Neuronal stem cell (in vitro differentiated cells): ENCODE data around the gene FLYWCH1.
"Not testable (repeated sequence)": the region's sequence is repeated elsewhere in the genome, so short reads cannot be mapped to it uniquely, and the experiment has no call there.

ENCODE experiments used
- DNase-seq: peaks from one replicate; pipeline ENCODE4 v3.0.0-alpha.2; 2013; ENCODE audit warnings: low spot score
- H2AFZ ChIP-seq: one replicate; pipeline ENCODE4 v1.6.1; 2013; ENCODE audit warnings: mild to moderate bottlenecking, low read length, inconsistent platforms
- H2AK5ac ChIP-seq: 2 replicates; pipeline ENCODE4 v1.6.1; 2013; ENCODE audit warnings: low read depth, mild to moderate bottlenecking, inconsistent platforms, low read length, moderate library complexity, mixed read lengths
- H2BK120ac ChIP-seq: 2 replicates; pipeline ENCODE4 v1.6.1; 2013; ENCODE audit warnings: low read depth, mild to moderate bottlenecking, inconsistent platforms, low read length, moderate library complexity, mixed read lengths
- H2BK12ac ChIP-seq: one replicate; pipeline ENCODE4 v1.6.1; 2013; ENCODE audit warnings: low read length, inconsistent platforms
- H2BK15ac ChIP-seq: 2 replicates; pipeline ENCODE4 v1.6.1; 2013; ENCODE audit warnings: mild to moderate bottlenecking, low read length, inconsistent platforms, mixed read lengths
- H2BK5ac ChIP-seq: one replicate; pipeline ENCODE4 v1.6.1; 2013; ENCODE audit warnings: inconsistent platforms, mild to moderate bottlenecking, low read length, moderate library complexity
- H3K14ac ChIP-seq: one replicate; pipeline ENCODE4 v1.6.1; 2013; ENCODE audit warnings: low read length, inconsistent platforms
- H3K18ac ChIP-seq: 2 replicates; pipeline ENCODE4 v1.6.1; 2013; ENCODE audit warnings: low read length, inconsistent platforms
- H3K23ac ChIP-seq: 2 replicates; pipeline ENCODE4 v1.6.1; 2013; ENCODE audit warnings: low read depth, mild to moderate bottlenecking, mixed read lengths, low read length, inconsistent platforms; ENCODE audit not compliant: poor library complexity
- H3K27ac ChIP-seq: replicated peaks from 3 replicates; pipeline ENCODE4 v1.5.1; 2013; ENCODE audit warnings: low read length, inconsistent platforms
- H3K27me3 ChIP-seq, 3 experiments: 2 replicates each; pipeline ENCODE4 v1.6.1; 2013; ENCODE audit warnings: low read length in 3 of 3, mild to moderate bottlenecking in 2 of 3, inconsistent platforms in 1 of 3, low read depth in 1 of 3, mixed read lengths in 1 of 3, moderate library complexity in 1 of 3; ENCODE audit not compliant: control insufficient read depth in 3 of 3, insufficient read depth in 3 of 3
- H3K36me3 ChIP-seq, 2 donors: replicated peaks in 1 of 2; 2 replicates each; pipeline ENCODE4 v1.6.1; 2013; ENCODE audit warnings: low read length in 2 of 2; ENCODE audit not compliant: control insufficient read depth in 2 of 2, insufficient read depth in 2 of 2
- H3K4ac ChIP-seq: 2 replicates; pipeline ENCODE4 v1.6.1; 2013; ENCODE audit warnings: inconsistent platforms, mild to moderate bottlenecking, low read length, moderate library complexity
- H3K4me1 ChIP-seq, 2 donors: 1 replicate in 1 of 2; 2 replicates in 1 of 2; pipeline ENCODE4 v1.6.1; 2013; ENCODE audit warnings: low read length in 2 of 2, low read depth in 1 of 2; ENCODE audit not compliant: control insufficient read depth in 2 of 2, insufficient read depth in 1 of 2
- H3K4me2 ChIP-seq: one replicate; pipeline ENCODE4 v1.6.1; 2013; ENCODE audit warnings: mild to moderate bottlenecking, low read length, inconsistent platforms; ENCODE audit not compliant: insufficient read depth, poor library complexity, severe bottlenecking
- H3K4me3 ChIP-seq, 2 donors: 2 replicates each; pipeline ENCODE4 v1.5.1; 2013; ENCODE audit warnings: low read length in 2 of 2, mild to moderate bottlenecking in 2 of 2, inconsistent platforms in 1 of 2, moderate library complexity in 1 of 2
- H3K79me1 ChIP-seq: one replicate; pipeline ENCODE4 v1.6.1; 2013; ENCODE audit warnings: low read depth, mild to moderate bottlenecking, inconsistent platforms, low read length, moderate library complexity
- H3K9ac ChIP-seq: one replicate; pipeline ENCODE4 v1.6.1; 2013; ENCODE audit warnings: mild to moderate bottlenecking, low read depth, low read length, inconsistent platforms; ENCODE audit not compliant: poor library complexity
- H3K9me3 ChIP-seq, 2 donors: replicated peaks in 1 of 2; 2 replicates each; pipeline versions ENCODE3 to v1.6.1; 2013; ENCODE audit warnings: low read length in 2 of 2, mild to moderate bottlenecking in 2 of 2, inconsistent platforms in 1 of 2, low read depth in 1 of 2, mixed read lengths in 1 of 2, moderate library complexity in 1 of 2; ENCODE audit not compliant: control insufficient read depth in 2 of 2, insufficient read depth in 1 of 2
- H4K8ac ChIP-seq: one replicate; pipeline ENCODE4 v1.6.1; 2013; ENCODE audit warnings: low read depth, mild to moderate bottlenecking, inconsistent platforms, low read length, moderate library complexity
- H4K91ac ChIP-seq: one replicate; pipeline ENCODE4 v1.6.1; 2013; ENCODE audit warnings: low read length, low read depth, mild to moderate bottlenecking, inconsistent platforms; ENCODE audit not compliant: poor library complexity
- WGBS, 2 donors: extraction: QIAGEN DNeasy Blood & Tissue Kit; methylation state at CpG; one replicate each; pipeline ENCODE4 v1.1.7; 2013; ENCODE audit warnings: missing lambda C conversion rate in 2 of 2, mixed read lengths in 1 of 2; ENCODE audit not compliant: insufficient read length in 2 of 2, insufficient replicate concordance in 1 of 2; ENCODE audit errors: extremely low coverage in 2 of 2; 5-methylcytosine and 5-hydroxymethylcytosine counted together

FLYWCH1 gene

DNA sequence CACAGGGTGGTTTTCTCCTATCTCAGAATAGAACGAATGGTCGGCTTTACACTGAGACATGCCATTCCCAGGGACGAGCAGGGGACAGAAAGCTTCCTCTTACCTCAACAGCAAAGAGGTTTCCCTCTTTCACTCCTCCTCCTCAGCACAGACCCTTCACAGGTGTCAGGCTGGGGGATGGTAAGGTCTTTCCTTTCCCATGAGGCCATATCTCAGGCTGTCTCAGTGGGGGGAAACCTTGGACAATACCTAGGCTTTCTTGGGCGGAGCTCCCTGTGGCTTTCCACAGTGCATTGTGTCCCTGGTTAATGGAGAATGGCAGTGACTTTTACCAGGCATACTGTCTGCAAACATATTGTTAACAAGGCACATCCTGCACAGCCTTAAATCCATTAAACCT is 16.4 kb downstream of the FLYWCH1 start:
- H2BK5ac ChIP-seq, H3K23ac ChIP-seq, H3K4me2 ChIP-seq, H3K27me3 ChIP-seq, H2BK120ac ChIP-seq, DNase-seq, H3K4me3 ChIP-seq, H3K4ac ChIP-seq, H3K9me3 ChIP-seq, H3K9ac ChIP-seq, H4K8ac ChIP-seq, H4K91ac ChIP-seq, H2AFZ ChIP-seq, H3K79me1 ChIP-seq, H3K18ac ChIP-seq, H2BK15ac ChIP-seq, H2BK12ac ChIP-seq, H3K27ac ChIP-seq, H2AK5ac ChIP-seq, H3K14ac ChIP-seq: not testable (repeated sequence)
- no CpG with 5 or more reads among the region's 4 CpGs for WGBS, 2 donors
- H3K4me1 ChIP-seq: peaks cover 0 to 17% of the 10 kb centered on the region in 2 donors
- peaks cover 0 to 16% of the 10 kb centered on the region in 2 donors for H3K36me3 ChIP-seq

GRCh38 chr16:2928796-2929195 is 17.1 kb downstream of the FLYWCH1 start:
- H3K18ac ChIP-seq: peak overlapping the region; percentile 72
- no peak for DNase-seq
- no peak overlapping the region for H3K4me2 ChIP-seq
- peak overlapping the region; percentile 61 for H2AK5ac ChIP-seq
- no peak overlapping the region for H2BK5ac ChIP-seq
- H3K36me3 ChIP-seq: peaks cover 0 to 19% of the 10 kb centered on the region in 2 donors
- peaks cover 0 to 17% of the 10 kb centered on the region in 2 donors for H3K4me1 ChIP-seq
- H2BK12ac ChIP-seq: no peak overlapping the region
- no peak overlapping the region for H3K27ac ChIP-seq
- no CpG with 5 or more reads among the region's 11 CpGs for WGBS, 2 donors
- no peak overlapping the region for H3K9ac ChIP-seq
- peaks cover 5% of the 10 kb centered on the region for H3K79me1 ChIP-seq
- H2BK15ac ChIP-seq: no peak overlapping the region
- H3K4ac ChIP-seq: no peak overlapping the region
- H3K14ac ChIP-seq: peak overlapping the region; percentile 38
- H4K8ac ChIP-seq: no peak overlapping the region
- no peaks in the 10 kb centered on the region for H3K9me3 ChIP-seq
- H2AFZ ChIP-seq: no peak overlapping the region
- no peak overlapping the region for H4K91ac ChIP-seq
- H3K4me3 ChIP-seq: no peak overlapping the region
- H2BK120ac ChIP-seq: no peak overlapping the region
- no peak overlapping the region for H3K23ac ChIP-seq
- H3K27me3 ChIP-seq: no peaks in the 10 kb centered on the region

DNA sequence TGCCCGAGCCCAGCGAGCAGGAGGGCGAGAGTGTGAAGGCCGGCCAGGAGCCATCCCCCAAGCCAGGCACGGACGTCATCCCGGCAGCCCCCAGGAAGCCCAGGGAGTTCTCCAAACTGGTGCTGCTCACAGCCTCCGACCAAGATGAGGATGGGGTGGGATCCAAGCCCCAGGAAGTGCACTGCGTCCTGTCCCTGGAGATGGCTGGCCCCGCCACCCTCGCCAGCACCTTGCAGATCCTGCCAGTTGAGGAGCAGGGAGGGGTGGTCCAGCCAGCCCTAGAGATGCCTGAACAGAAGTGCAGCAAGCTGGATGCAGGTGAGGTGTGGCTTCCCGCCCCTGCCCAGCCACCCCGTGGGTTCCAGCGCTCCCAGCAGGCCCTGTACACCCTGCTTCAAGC is 18.0 kb downstream of the FLYWCH1 start:
- H4K91ac ChIP-seq: no peak overlapping the region

GRCh38 chr16:2930236-2930635 is 18.5 kb downstream of the FLYWCH1 start:
- Histone ChIP-seq H3K4me3 (no peak overlapping the region), H4K8ac (no peak overlapping the region), H2BK15ac (no peak overlapping the region), H3K23ac (no peak overlapping the region), H3K27ac (no peak overlapping the region), H3K4me1 (peaks cover 0 to 12% of the 10 kb centered on the region in 2 donors), H3K18ac (no peak overlapping the region), H2AK5ac (no peak overlapping the region), H3K9ac (no peak overlapping the region), H2BK120ac (no peak overlapping the region), H3K36me3 (peaks cover 3 to 28% of the 10 kb centered on the region in 2 donors), H4K91ac (no peak overlapping the region), H3K14ac (no peak overlapping the region), H2BK5ac (no peak overlapping the region), H3K27me3 (no peaks in the 10 kb centered on the region), H3K9me3 (no peaks in the 10 kb centered on the region), H3K4me2 (no peak overlapping the region), H3K79me1 (peaks cover 3% of the 10 kb centered on the region), H3K4ac (no peak overlapping the region), H2AFZ (no peak overlapping the region), H2BK12ac (no peak overlapping the region)
- WGBS, 2 donors: no CpG with 5 or more reads among the region's 15 CpGs
- no peak for DNase-seq

More for the DNA sequence above, 18.0 kb downstream of the FLYWCH1 start:
- Histone ChIP-seq H2AK5ac (no peak overlapping the region), H3K23ac (no peak overlapping the region), H2BK12ac (no peak overlapping the region), H3K9me3 (no peaks in the 10 kb centered on the region), H2BK15ac (no peak overlapping the region), H3K27ac (no peak overlapping the region), H4K8ac (no peak overlapping the region), H3K27me3 (no peaks in the 10 kb centered on the region), H3K4ac (no peak overlapping the region), H3K79me1 (peaks cover 5% of the 10 kb centered on the region), H3K4me3 (no peak overlapping the region), H3K14ac (no peak overlapping the region), H3K9ac (no peak overlapping the region), H2AFZ (no peak overlapping the region), H3K4me2 (no peak overlapping the region), H2BK120ac (no peak overlapping the region), H2BK5ac (no peak overlapping the region), H3K36me3 (peaks cover 3 to 28% of the 10 kb centered on the region in 2 donors), H3K4me1 (peaks cover 0 to 17% of the 10 kb centered on the region in 2 donors), H3K18ac (no peak overlapping the region)
- WGBS, 2 donors: no CpG with 5 or more reads among the region's 14 CpGs
- DNase-seq: no peak
